ENCODE results near the gene USP9X. TPM values are rescaled to one million over a fixed set of nuclear protein-coding genes. Genes with fewer than 3 reads are reported as not detected.

The USP9X gene
- total RNA-seq, 4 donors from 2014 or later = 50.4 to 77.6 (median 58.4) TPM

- peak overlapping the region; percentile 85 for H3K4me3 ChIP-seq (ENCODE audit: low read depth, poor library complexity, severe bottlenecking)
- DNase-seq (ENCODE audit: low spot score in 2 of 2) = peak; percentile 34 to 93
- intact Hi-C loops (cut with DNase I; ENCODE audit: low total_unique reads) = no loop called here
- TF ChIP-seq CTCF (IDR thresholded peaks at IDR 0.05) = no peak
- TF ChIP-seq POLR2A (IDR thresholded peaks at IDR 0.05) = no peak
- WGBS, 2 donors = 1% methylated on average over 35 of the region's 71 CpGs; no CpG with 5 or more reads in 1 of the 2 donors
Measured at GRCh38 chrX:41085878-41086626, 807 bp downstream of the USP9X start.

DNA sequence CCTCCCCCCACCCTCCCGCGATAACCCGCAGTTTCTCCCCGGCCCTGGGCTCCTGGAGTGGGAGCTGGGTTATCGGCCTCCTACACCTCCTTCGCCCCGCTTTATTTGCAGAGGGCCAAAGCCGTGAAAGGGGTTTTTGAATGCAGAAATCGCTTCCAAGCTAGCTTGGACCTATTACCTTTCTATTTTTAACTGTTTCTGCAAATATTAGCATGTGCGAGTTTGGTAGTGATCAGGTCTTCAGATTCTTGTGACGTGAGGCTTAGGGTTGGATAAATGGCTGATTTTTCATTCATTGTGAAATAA is 1.3 kb downstream of the USP9X start:
- intact Hi-C loops (cut with DNase I; ENCODE audit: low total_unique reads) = no loop called here
- no peak for DNase-seq (ENCODE audit: low spot score in 2 of 2)
- H3K4me3 ChIP-seq (ENCODE audit: low read depth, poor library complexity, severe bottlenecking) = peak overlapping the region; percentile 85
- 2 to 4% methylated on average over 11 of the region's 11 CpGs for WGBS, 2 donors
- TF ChIP-seq POLR2A (IDR thresholded peaks at IDR 0.05) (no peak), CTCF (IDR thresholded peaks at IDR 0.05) (no peak)

DNA sequence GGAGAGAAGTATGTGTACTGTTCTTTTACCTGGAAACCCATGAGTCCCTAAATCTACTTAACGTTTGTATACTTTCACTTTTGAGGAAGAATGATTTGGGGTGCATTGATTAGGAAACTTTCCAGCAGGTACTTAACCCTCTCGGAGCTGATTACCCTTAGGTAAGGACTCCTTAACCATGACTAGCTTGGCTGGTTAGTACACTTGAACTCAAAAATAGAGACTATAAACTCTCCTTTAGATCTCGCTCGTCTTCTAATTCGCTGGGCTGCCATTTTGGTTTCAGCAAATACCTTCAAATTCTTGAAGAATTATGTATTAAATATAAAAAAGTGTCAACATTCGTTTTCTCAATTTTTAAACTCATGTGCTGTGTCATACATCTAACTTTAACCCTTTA is 2.0 kb downstream of the USP9X start:
- H3K4me3 ChIP-seq (ENCODE audit: low read depth, poor library complexity, severe bottlenecking) = no peak overlapping the region
- TF ChIP-seq POLR2A (IDR thresholded peaks at IDR 0.05) (no peak), CTCF (IDR thresholded peaks at IDR 0.05) (no peak)
- no peak for DNase-seq (ENCODE audit: low spot score in 2 of 2)
- intact Hi-C loops (cut with DNase I; ENCODE audit: low total_unique reads) = no loop called here
- 7 to 46% methylated on average over 6 of the region's 6 CpGs for WGBS, 2 donors

- DNase-seq (ENCODE audit: low spot score in 2 of 2) = no peak
- H3K4me3 ChIP-seq (ENCODE audit: low read depth, poor library complexity, severe bottlenecking) = no peak overlapping the region
- TF ChIP-seq CTCF (IDR thresholded peaks at IDR 0.05) = no peak
- TF ChIP-seq POLR2A (IDR thresholded peaks at IDR 0.05) = no peak
- intact Hi-C loops (cut with DNase I; ENCODE audit: low total_unique reads) = no loop called here
- WGBS, 2 donors = 10 to 55% methylated on average over 5 of the region's 5 CpGs
Measured at GRCh38 chrX:41090568-41091238, 5.5 kb downstream of the USP9X start.

DNA sequence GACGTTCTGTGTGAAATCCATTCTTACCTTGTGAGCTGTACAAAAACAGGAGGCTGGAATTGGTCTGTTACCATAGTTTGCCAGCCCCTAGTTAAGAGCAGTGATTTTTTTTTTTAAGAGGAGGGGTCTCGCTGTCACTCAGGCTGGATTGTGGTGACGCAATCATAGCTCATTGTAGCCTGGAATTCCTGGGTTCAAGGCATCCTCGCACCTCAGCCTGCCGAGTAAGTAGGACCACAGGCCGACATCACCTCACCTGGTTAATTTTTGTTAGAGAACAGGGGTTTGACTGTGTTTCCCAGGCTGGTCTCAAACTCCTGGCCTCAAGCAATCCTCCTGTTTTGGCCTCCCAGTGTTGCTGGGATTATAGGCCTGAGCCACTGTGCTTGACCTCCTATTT is 7.5 kb downstream of the USP9X start:
- WGBS, 2 donors = 83 to 93% methylated on average over 6 of the region's 6 CpGs
- TF ChIP-seq CTCF (IDR thresholded peaks at IDR 0.05) (no peak), POLR2A (IDR thresholded peaks at IDR 0.05) (no peak)
- intact Hi-C loops (cut with DNase I; ENCODE audit: low total_unique reads) = no loop called here
- no peak overlapping the region for H3K4me3 ChIP-seq (ENCODE audit: low read depth, poor library complexity, severe bottlenecking)
- no peak for DNase-seq (ENCODE audit: low spot score in 2 of 2)

All from lower leg skin (tissue), 4 donors.